Stomach smooth muscle (tissue), 2 donors: ENCODE measurements around the gene LRP2BP.
"Not testable (repeated sequence)": the region's sequence is repeated elsewhere in the genome, so short reads cannot be mapped to it uniquely, and the experiment has no call there.

Source experiments
- H3K27ac ChIP-seq: one replicate; pipeline ENCODE4 v1.7.0; 2013; ENCODE audit warnings: mild to moderate bottlenecking, low read length, inconsistent platforms
- H3K27me3 ChIP-seq, 2 donors: one replicate each; pipeline ENCODE4 v1.7.0; 2013; ENCODE audit warnings: low read length in 2 of 2; ENCODE audit not compliant: insufficient read depth in 2 of 2, control insufficient read depth in 1 of 2
- H3K36me3 ChIP-seq, 2 donors: one replicate each; pipeline ENCODE4 v1.7.0; 2013; ENCODE audit warnings: low read length in 2 of 2; ENCODE audit not compliant: control insufficient read depth in 2 of 2, insufficient read depth in 2 of 2
- H3K4me1 ChIP-seq: one replicate; pipeline ENCODE4 v1.7.0; 2013; ENCODE audit warnings: low read length; ENCODE audit not compliant: control insufficient read depth, insufficient read depth
- H3K4me3 ChIP-seq, 2 donors: one replicate each; pipeline ENCODE4 v1.7.0; 2013; ENCODE audit warnings: low read length in 2 of 2
- H3K9ac ChIP-seq, 2 donors: one replicate each; pipeline ENCODE4 v1.7.0; 2013; ENCODE audit warnings: low read length in 2 of 2, mild to moderate bottlenecking in 1 of 2
- H3K9me3 ChIP-seq, 2 donors: one replicate each; pipeline ENCODE4 v1.7.0; 2013; ENCODE audit warnings: low read length in 2 of 2; ENCODE audit not compliant: control insufficient read depth in 2 of 2
- donor health status: healthy.
- donor health status: Pancreatic carcinoma.

LRP2BP gene

DNA sequence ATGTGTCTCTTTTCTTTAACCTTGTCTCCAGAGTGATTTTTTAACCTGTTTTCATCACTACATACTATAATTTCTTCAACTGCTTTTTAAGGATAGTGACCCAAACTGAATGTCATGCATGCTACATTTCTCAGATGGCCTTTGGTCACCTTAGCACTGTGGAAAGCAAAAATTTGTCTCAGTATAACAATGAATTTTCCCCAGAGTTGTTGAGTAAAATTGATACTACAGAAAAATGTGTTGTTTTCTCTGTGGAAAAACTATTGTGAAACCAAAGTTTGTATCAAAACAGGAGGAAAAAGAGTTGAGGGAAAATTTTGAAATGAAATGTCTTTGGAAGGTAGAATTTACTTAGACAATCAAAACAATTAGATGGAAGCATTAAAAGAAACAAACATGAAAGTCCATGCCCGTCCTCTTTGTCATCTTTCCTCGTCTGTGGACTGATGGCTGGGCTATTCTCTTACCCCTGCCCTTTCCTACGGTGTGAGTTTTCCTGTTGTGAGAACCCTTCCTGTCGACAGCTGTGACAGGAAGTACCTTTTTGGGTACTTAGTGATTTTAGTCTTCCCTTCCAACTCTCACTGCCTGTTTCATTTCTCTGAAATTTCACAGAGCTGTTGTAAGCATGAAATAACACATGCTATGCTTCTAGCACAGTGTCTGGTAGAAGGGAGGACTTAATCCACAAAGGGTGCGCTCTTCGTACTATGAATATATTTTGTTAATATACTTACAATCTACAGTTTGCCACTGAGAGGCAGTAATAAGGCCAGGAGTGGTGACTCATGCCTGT lies 50.8 kb downstream of the LRP2BP start:
- Histone ChIP-seq H3K27ac (peak overlapping the region; percentile 43), H3K27me3 (no peaks in the 10 kb centered on the region), H3K36me3 (peaks cover 8 to 11% of the 10 kb centered on the region in 2 donors)

DNA sequence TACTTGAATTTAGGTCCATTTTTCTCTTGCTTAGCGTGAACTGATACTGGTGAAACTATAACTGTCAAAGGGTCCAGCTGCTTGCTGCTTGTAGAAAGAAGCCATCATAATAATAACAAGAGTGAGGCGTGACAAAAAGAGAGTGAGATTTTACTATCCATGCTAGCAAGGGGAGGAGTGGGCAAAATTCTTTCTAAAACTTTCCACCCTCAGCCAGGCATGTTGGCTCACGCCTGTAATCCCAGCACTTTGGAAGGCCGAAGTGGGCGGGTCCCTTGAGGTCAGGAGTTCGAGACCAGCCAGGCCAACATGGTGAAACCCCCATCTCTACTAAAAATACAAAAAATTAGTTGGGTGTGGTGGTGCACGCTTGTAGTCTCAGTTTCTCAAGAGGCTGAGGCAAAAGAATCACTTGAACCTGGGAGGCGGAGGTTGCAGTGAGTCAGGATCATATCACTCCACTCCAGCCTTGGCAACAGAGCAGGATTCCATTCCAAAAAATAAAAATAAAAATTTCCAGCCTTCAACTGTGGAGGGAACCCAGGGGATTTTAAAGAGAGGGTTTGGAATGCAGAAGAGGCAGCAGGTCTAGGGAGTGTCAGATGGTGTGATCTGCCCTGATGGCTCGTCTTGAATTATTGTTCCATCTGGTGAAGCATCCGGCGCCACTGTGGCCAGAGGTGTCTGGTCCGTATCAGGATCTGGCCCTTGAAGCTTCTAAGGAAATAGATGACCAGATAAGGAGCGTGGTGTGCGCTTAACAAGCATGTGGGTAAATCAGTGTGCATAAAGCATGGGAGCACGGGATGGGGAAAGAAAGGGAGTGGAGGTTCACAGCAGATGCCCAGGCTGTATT lies 51.8 kb downstream of the LRP2BP start:
- Histone ChIP-seq H3K27me3 (no peaks in the 10 kb centered on the region), H3K27ac (peak overlapping the region; percentile 43), H3K9ac (no peak overlapping the region), H3K36me3 (peaks cover 8 to 11% of the 10 kb centered on the region in 2 donors), H3K9me3 (no peaks in the 10 kb centered on the region), H3K4me1 (peaks cover 3% of the 10 kb centered on the region), H3K4me3 (peak overlapping the region in 1 of 2 donors; percentile 35)

More for the DNA sequence above, 50.8 kb downstream of the LRP2BP start:
- Histone ChIP-seq H3K4me1 (peaks cover 3% of the 10 kb centered on the region), H3K9me3 (no peaks in the 10 kb centered on the region), H3K9ac (no peak overlapping the region), H3K4me3 (peak overlapping the region; percentile 1 to 35)

DNA sequence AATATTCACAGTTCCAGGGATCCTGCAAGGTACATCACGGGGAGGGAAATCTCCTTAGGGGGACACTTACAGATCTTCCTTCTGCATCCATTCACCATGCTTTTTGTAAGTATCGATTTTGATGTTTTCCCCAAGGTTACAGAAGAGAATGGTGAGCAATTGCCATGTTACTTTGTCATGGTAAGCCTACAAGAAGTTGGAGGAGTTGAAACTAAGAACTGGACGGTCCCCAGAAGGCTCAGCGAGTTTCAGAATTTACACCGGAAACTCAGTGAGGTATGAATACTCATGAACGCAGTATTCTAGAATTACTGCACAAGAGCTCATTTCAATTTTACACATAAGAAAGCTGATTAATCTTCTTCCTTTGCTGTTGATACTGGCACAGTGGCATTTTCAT lies 53.9 kb downstream of the LRP2BP start:
- Histone ChIP-seq H3K9me3 (no peaks in the 10 kb centered on the region), H3K36me3 (peaks cover 8 to 11% of the 10 kb centered on the region in 2 donors), H3K27me3 (no peaks in the 10 kb centered on the region)

DNA sequence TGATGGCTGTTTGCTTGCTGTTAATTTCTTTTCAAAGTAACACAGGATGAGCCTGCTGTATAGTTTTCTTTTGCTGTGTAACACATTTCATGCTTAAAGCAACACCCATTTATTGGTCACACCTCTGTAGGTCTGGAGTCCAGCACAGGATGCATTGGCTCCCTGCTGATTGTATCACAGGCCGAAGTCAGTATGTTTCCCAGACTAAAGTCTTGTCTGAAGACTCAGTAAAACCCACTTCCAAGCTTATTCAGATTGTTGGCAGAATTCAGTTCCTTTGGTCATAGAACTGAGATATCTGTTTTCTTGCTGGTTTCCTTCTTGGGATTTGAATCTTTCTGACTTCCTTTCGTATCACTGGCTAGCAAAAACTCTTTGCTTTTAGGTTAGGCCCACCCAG lies 54.3 kb downstream of the LRP2BP start:
- Histone ChIP-seq H3K27me3 (no peaks in the 10 kb centered on the region), H3K4me3 (no peak overlapping the region), H3K27ac (no peak overlapping the region), H3K4me1 (peaks cover 3% of the 10 kb centered on the region), H3K36me3 (peaks cover 8 to 11% of the 10 kb centered on the region in 2 donors), H3K9ac (no peak overlapping the region), H3K9me3 (no peaks in the 10 kb centered on the region)

More for the DNA sequence above, 53.9 kb downstream of the LRP2BP start:
- H3K27ac ChIP-seq, result no peak overlapping the region
- H3K4me1 ChIP-seq, result peaks cover 3% of the 10 kb centered on the region
- no peak overlapping the region for H3K9ac ChIP-seq
- H3K4me3 ChIP-seq, result no peak overlapping the region

DNA sequence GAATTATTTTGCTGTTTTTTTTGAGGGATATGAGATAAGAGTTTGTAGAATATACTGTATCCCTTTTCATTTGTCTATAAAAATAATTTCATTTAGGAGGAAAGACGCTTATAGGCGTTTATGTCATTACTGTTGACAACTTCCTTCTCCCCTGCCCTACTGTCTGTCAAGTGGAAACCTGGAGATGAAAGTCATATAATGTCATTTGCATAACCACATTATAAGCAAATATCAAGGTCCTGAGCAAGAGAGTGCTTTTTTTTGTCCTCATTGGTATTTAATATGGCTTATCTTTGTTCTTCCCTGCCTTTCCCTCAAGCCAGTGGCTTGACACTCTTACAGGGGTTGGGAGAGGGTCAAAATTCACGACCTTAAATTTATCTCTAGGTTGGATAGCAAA lies 55.8 kb downstream of the LRP2BP start:
- Histone ChIP-seq H3K4me1 (peaks cover 3% of the 10 kb centered on the region), H3K36me3 (peaks cover 8 to 11% of the 10 kb centered on the region in 2 donors), H3K9ac (no peak overlapping the region), H3K9me3 (no peaks in the 10 kb centered on the region), H3K27ac (no peak overlapping the region), H3K4me3 (no peak overlapping the region), H3K27me3 (no peaks in the 10 kb centered on the region)

DNA sequence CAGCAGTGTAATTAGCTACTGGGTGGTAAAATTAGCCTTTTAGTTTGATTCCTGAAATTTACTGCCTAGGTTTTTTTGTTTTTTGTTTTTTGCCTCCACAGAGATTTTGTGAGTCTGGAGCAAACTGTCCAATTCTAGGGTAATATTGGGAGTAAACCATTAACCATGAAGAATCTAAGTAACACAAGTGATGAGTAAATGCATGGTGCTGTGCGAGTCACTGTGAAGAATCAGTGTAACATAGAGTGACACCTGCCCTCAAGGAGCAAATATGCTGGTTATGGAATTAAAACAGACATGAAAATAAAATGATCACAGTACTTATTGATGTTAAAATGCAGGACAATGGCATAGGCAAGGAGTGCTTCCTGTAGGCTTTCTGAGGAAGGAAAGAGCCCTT lies 60.1 kb downstream of the LRP2BP start:
- Histone ChIP-seq H3K4me3 (no peak overlapping the region), H3K9me3 (no peaks in the 10 kb centered on the region), H3K9ac (no peak overlapping the region), H3K4me1 (no peaks in the 10 kb centered on the region), H3K27ac (no peak overlapping the region), H3K36me3 (peaks cover 5% of the 10 kb centered on the region in 2 donors), H3K27me3 (no peaks in the 10 kb centered on the region)

DNA sequence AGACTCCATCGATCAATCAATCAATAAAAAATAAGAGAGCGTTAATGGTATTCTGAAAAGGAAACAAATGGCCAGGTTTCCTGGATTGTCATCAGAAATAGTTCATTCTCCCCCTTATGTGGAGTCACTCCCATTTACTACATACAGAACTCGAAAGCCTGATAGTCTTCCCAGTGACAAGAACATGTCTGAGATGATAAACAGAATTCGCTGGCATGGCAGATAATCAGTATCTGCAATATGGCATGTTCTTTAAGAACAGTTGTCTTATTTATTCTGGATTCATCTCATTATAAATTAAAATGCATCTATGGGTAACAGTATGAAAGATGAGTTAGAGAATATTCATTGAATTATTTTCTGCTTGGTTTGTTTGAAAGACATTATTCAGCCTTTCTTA lies 61.4 kb downstream of the LRP2BP start:
- Histone ChIP-seq H3K4me1 (no peaks in the 10 kb centered on the region), H3K27ac (no peak overlapping the region), H3K36me3 (no peaks in the 10 kb centered on the region), H3K9me3 (no peaks in the 10 kb centered on the region), H3K27me3 (no peaks in the 10 kb centered on the region), H3K4me3 (no peak overlapping the region), H3K9ac (no peak overlapping the region)

DNA sequence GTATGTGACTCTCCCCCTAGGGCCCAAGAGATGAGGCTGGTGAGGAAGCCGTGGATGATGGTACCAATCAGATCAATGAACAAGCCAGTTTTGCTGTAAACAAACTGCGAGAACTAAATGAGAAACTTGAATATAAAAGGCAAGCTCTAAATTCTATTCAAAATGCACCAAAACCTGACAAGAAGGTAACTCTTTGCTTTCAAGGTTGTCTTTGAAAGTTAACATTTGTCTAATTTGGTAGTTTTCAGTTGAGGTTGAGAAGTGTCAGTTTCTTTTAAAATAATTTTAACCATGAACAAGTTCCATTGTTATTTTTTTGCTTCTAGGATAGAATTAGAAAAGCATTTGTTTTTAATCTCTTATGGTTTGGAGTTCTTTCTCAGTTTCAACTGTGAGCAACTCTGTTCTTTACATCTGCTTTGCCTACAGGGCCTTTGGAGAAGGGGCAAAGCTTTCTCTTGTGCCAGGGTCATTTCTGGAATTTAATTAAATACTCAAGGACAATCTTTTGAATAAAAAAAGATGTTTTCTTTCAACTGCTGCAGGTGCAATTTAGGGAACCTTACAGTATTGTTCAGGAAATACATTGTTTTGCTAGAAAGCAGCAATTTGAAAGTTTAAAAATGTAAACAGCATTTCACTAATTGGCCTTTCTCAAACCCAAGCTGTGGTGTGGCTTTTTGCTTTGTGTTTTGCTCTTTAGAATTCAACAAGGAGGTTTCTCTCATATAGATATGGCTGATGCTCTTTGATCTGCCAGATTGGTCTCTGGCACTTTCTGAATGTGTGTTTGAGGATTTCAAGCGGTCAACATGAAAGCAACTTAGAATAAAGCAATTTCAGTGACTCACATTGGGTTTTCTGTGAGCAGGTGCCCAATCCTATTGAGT lies 62.9 kb downstream of the LRP2BP start:
- Histone ChIP-seq H3K9ac (no peak overlapping the region), H3K9me3 (no peaks in the 10 kb centered on the region), H3K4me3 (no peak overlapping the region), H3K27ac (no peak overlapping the region), H3K27me3 (no peaks in the 10 kb centered on the region), H3K36me3 (no peaks in the 10 kb centered on the region), H3K4me1 (no peaks in the 10 kb centered on the region)

DNA sequence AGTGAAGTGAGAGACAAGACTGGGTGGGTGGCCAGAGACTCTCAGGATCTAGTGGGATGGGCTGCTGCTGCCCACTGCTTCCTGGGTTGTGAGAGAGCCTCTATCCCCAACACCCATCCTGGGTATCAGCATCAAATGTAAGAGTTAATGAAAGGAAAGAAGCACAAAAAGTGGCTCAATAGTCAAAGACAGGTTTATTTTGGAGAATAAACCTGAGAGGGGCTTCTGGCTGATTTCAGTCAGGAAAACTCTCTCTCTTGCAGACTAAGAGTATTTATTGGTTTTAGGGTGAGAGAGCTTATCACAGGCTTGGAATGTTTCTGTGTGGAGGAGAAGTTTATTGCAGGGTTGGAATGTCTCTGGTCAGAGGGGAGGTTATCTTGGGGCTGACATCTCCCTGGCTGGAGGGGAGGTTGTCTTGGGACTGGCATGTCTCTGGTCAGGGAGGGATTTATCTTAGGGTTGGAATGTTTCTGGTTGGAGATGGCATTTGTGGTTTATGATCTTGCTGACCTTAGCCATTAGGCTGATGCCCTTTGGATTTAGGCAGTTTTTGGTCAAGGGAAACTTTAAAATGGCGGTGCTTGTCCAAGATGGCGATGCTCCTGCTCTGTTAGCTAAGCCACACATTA lies 65.7 kb downstream of the LRP2BP start:
- not testable (repeated sequence) for H3K27me3 ChIP-seq, H3K4me1 ChIP-seq, H3K27ac ChIP-seq, H3K9ac ChIP-seq, H3K4me3 ChIP-seq, H3K36me3 ChIP-seq, H3K9me3 ChIP-seq

DNA sequence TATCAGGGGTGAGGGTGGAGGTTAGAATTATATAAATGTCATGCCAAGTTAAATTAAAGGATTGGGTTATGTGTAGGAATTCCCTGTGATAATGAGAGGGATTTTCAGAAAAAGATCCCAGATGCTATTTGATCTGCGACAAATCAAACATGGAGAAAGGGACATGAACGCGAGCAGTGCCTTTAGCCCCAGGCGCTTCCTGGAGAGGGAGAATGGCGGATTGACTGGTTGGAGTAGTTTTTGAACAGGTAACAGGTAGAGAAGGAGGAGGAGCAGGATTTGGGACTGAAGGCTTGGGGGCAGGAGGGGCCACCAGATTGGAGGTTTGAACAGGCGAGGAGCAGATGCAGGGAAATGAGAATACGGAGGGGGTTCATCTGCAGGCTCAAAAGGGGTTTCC lies 67.1 kb downstream of the LRP2BP start:
- Histone ChIP-seq H3K4me1 (no peaks in the 10 kb centered on the region), H3K9me3 (no peaks in the 10 kb centered on the region), H3K9ac (no peak overlapping the region), H3K4me3 (no peak overlapping the region), H3K36me3 (no peaks in the 10 kb centered on the region), H3K27ac (no peak overlapping the region), H3K27me3 (no peaks in the 10 kb centered on the region)
